ENCODE measurements around the gene ENOX1.

DNA sequence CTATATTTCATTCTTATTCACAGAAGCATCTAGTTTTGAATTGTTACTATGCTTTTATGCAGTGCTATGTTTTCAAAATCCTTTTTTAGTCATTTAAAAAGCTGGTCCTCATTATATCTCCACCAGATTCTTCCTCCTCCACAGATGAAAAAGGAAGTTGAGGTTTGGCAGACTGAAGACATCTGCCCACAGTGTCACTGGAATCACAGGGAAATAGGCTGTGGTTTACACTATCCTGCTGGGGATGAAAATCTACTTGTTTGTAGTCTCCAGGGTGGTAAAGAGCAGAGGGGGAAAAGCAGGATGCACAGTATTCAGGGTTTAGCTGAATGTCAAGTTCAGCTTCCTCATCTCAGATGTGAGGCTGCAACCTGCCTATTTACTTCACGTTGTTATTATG lies 412.2 kb downstream of the ENOX1 start:
- TF ChIP-seq, protein P1, sequence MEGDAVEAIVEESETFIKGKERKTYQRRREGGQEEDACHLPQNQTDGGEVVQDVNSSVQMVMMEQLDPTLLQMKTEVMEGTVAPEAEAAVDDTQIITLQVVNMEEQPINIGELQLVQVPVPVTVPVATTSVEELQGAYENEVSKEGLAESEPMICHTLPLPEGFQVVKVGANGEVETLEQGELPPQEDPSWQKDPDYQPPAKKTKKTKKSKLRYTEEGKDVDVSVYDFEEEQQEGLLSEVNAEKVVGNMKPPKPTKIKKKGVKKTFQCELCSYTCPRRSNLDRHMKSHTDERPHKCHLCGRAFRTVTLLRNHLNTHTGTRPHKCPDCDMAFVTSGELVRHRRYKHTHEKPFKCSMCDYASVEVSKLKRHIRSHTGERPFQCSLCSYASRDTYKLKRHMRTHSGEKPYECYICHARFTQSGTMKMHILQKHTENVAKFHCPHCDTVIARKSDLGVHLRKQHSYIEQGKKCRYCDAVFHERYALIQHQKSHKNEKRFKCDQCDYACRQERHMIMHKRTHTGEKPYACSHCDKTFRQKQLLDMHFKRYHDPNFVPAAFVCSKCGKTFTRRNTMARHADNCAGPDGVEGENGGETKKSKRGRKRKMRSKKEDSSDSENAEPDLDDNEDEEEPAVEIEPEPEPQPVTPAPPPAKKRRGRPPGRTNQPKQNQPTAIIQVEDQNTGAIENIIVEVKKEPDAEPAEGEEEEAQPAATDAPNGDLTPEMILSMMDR (conservative IDR thresholded peaks at IDR 0.05), result no peak
- no peak for TF ChIP-seq ZFX (IDR thresholded peaks at IDR 0.05)

Data from C4-2B (cell line).